ELF-1 (cell line): Measurements from ENCODE around the gene ZNF268.
"Not testable (repeated sequence)": the region's sequence is repeated elsewhere in the genome, so short reads cannot be mapped to it uniquely, and the experiment has no call there.

ENCODE experiments used
- DNase-seq: peaks from one replicate; pipeline ENCODE4 v3.0.0-alpha.2; 2016; ENCODE audit warnings: low read depth, low spot score

ZNF268 gene

GRCh38 chr12:133227281-133227852, 46.1 kb downstream of the ZNF268 start:
- DNase-seq = no peak

GRCh38 chr12:133231001-133231400, 49.7 kb downstream of the ZNF268 start:
- no peak for DNase-seq

GRCh38 chr12:133233006-133233405, 51.7 kb downstream of the ZNF268 start:
- no peak for DNase-seq

- DNase-seq = no peak
Observed at GRCh38 chr12:133233993-133234564, 52.8 kb downstream of the ZNF268 start.

GRCh38 chr12:133234971-133235370, 53.7 kb downstream of the ZNF268 start:
- no peak for DNase-seq

GRCh38 chr12:133235401-133236112, 54.3 kb downstream of the ZNF268 start, which contains the start of gene ANHX:
Gene ANHX, minus strand, starts transcription at chr12:133235877. Its CDS starts 1,521 bp downstream, at chr12:133234356.
- no peak for DNase-seq

GRCh38 chr12:133236144-133236543, 54.8 kb downstream of the ZNF268 start:
- no peak for DNase-seq

- DNase-seq = no peak
Observed at GRCh38 chr12:133236556-133236955, 55.3 kb downstream of the ZNF268 start.

- DNase-seq = no peak
Observed at GRCh38 chr12:133251732-133252131, 70.4 kb downstream of the ZNF268 start.

GRCh38 chr12:133255833-133256232, 74.5 kb downstream of the ZNF268 start:
- not testable (repeated sequence) for DNase-seq

GRCh38 chr12:133256321-133256720, 75.0 kb downstream of the ZNF268 start:
- DNase-seq = no peak

GRCh38 chr12:133264173-133264572, 82.9 kb downstream of the ZNF268 start:
- no peak for DNase-seq
